Activated CD8-positive, alpha-beta memory T cell treated with anti-CD3 and anti-CD28 coated beads for 4 hours (primary cell): ENCODE measurements around the gene DYNLT2B.
"Not testable (repeated sequence)": the region's sequence is repeated elsewhere in the genome, so short reads cannot be mapped to it uniquely, and the experiment has no call there.

Source experiments
- DNase-seq, 2 donors: peaks; one replicate each; pipeline ENCODE4 v3.0.0-alpha.2; 2020; ENCODE audit warnings: low read depth in 2 of 2

Gene DYNLT2B

DNA sequence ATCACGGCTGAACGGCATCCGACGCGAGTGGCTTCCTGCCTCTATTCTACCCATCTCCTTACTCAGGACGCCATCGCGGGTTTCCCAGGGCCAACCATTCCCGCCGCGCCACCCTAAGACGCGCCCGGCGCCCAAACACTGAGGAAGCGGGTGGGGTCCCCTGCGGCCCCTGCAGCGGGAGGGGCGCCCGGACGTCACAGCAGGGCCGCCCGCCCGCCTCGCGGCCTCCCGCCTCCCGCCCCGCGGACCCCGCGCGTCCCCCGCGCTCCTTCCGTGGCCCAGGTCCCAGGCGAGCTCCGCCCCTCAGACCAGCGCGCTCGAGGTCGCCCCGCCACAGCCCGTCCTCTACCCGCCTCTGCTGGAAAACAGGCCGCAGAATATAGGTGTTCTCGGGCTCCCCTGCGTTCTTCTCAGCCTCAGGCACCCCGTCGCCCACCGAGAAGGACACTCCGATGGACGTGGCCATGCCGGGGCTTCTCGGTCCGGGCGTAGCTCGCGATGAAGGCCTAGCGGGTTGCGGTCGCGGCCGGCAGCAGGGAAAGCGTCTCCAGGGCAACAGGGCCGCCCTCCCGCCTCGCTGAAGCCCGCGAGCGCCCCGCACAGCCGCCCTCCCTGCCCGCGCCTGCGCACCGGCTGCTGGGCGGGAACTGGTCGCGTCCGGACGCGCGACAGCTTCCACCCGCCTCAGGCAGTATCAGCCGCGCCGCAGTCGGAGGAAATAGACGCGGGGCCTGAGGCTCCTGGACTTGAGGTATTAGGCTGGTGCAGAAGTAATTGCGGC is at the start of gene DYNLT2B:
Gene DYNLT2B, minus strand, starts transcription at position 554 of the 781 bp plus-strand sequence. Its CDS starts 88 bp downstream, at position 466.
- peak; percentile 70 to 73 for DNase-seq

DNA sequence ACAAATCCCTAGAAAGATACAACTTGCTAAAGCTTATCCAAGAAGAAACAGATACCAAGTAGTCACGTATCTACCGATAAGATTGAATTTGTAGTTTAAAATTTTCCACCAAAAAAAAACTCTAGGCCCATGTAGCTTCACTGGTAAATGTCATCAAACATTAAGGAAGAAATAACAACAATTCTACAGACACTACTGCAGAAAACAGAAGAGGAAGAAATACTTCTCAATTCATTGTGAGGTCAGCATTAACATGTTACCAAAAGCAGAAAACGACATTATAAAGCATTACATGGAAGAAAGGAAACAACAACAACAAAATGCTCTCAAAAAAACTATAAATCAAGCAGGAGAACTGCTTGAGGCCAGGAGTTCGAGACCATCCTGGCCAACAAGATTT is 47.7 kb upstream of the DYNLT2B start:
- DNase-seq, result no peak

DNA sequence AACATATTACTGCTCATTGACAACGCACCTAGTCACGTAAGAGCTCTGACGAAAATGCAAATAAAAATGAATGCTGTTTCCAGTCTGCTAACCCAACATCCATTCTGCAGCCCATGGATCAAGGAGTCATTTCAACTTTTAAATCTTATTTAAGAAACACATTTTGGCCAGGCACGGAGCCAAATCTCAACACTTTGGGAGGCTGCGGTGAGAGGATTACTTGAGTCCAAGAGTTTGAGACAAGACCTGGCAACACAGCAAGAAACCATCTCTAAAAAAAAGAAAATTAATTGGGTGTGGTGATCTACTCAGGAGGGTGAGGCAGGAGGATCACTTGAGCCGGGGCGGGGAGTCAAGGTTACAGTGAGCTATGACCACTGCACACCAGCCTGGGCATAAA is 42.5 kb upstream of the DYNLT2B start:
- no peak for DNase-seq

DNA sequence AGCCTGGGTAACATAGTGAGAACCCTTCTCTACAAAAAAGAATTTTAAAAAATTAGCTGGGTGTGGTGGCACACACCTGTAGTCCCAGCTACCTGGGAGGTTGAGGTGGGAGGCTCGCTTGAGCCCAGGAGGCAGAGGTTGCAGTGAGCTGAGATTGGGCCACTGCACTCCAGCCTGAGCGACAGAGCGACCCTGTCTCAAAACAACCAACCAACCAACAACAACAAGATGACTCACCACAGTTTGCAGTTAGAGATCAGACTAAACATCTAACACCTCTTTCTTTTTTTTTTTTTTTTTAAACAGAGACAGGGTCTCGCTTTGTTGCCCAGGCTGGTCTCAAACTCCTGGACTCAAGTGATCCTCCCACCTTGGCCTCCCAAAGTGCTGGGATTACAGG is 40.5 kb upstream of the DYNLT2B start:
- not testable (repeated sequence) for DNase-seq

DNA sequence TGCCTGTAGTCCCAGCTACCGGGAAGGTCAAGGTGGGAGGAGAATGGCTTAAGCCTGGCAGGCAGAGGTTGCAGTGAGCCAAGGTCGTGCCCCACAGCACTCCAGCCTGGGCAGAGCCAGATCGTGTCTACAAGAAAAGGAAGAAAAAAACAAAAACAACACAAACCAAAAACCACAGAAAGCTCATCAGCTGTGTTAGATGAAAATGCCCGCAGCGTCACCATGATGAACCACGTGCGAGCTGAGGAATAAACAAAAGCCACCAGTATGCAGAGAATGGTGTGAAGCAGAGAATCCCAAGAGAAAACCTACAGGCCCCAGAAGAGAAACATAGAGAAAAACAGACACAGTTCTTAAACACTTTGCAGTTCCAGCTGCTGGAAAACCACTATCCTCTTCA is 39.9 kb upstream of the DYNLT2B start:
- DNase-seq, result peak in 1 of 2 donors; percentile 2

DNA sequence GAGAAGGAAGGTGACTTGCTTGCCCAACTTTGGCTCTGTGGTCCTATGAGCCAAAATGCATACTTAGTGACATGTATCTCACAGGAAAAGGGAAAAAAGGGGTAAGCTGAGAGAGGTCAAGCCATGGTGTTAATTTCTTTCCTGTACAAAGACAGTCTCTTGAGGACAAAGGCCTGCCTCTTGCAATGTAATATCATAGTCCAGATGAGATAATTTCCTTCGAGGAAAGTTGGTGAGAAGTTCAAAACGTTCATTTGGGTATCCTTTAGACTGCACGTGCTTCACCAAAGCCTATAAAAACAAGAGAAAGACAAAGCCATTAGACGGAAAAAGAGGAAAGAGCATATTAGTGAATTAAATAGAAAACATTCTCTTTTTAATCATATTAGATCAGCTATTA is 38.5 kb upstream of the DYNLT2B start:
- DNase-seq, result no peak

DNA sequence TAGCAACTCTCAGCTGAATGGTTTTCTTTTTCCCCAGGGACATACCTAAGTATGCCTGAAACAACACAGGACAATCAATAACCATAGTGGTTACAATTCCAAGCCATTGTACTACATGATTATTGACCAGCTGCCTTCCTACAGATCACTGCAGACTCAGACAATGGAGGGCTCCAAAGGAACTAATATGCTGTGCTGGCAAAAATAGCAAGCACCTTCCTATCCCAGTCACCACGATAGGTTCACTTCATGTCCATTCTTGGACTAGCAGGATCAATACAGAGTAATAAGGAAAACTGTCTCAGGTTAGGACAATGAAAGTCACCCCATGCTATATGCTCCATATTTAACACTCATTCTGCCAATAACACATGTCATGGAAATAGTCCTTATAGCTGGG is 37.6 kb upstream of the DYNLT2B start:
- DNase-seq, result no peak

DNA sequence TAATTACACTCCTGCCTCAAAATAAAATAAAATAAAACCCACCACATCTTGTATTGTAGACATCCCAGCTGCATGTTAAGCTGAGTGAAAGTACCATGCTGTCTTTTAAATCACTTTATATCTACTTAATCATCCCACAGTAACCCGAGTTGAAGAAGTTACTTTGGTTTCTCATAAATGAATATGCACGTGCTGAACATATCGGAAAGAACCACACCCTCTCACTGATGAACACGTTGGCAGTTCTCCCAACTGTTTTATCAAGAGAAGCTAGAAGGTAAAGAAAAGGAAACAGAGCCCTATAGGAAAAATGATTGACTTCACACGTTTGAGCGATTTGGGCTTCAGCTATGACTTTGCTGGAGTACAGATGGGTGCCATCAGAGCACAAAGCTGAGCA is 36.1 kb upstream of the DYNLT2B start:
- no peak for DNase-seq

DNA sequence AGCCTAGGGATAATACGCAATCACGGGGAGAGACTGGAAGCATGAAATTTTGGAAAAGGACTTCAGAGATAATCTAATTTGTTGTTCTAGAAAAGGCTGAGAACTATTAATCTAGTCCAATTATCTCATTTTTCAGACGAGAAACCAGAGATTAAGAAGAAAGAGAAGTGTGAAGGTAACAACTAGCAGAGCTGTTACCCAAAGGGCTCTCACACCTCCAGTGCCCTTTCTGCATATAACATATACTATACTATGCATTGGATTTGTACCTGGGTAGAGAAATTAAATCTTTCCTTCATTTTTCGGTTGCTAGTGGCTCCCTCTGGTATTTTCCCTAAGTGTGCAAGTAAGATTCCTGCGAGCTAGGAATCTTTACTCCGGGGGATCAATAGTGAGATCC is 33.5 kb upstream of the DYNLT2B start:
- DNase-seq, result no peak

DNA sequence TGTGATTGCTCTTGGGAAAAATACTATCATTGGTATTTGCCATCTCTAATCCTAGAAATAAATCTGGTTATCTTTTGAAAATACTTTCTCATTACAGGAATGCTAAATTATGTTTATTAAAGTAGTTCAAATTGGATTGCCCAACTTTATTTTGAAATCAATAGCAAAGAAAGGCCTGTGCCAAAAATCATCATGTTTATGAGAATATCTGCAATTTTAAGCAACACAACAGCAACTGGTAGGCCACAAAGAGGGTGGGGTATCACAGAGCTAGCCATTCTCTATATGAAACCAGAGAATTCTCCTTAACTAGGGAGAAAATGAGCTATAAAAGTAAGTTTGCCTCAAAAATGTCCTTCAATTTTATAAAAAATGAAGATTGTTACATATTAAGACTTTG is 32.0 kb upstream of the DYNLT2B start:
- DNase-seq, result no peak

DNA sequence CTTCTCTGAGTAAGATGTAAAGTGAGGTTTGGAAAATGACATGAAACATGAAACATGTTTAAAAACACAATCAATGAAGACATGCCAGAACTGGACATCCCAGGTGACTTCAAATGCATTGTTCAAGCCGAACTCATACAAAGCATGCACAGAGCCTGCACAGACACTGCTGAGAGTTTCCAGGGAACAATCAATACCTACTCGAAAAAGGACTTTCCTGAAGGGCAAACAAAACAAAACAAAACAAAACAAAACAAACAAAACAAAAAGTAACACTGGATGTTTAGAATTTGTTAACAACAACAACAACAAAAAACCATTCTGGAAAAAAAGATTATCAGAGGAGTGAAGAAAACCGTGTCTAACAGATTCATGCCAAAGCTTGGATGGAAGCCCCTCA is 30.7 kb upstream of the DYNLT2B start:
- DNase-seq, result no peak

DNA sequence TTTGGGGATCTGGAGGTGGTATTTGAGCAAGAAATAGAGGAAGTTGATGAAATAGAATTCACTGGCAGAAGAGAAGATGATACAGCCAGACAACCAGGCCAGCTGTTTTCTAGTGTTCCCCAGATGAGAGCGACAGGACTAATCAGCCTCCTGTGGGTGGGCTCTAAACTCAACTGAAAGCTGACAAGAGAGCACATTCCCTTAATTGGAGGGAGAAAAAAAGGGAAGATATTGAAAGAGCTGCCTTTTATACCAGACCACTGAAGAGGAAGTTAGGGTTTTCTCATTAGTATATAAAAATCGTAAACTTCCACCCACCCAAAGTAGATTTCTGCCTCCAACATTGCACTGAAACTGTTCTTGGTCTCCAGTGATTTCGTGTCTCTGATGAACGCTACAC is 26.6 kb upstream of the DYNLT2B start:
- DNase-seq, result no peak

DNA sequence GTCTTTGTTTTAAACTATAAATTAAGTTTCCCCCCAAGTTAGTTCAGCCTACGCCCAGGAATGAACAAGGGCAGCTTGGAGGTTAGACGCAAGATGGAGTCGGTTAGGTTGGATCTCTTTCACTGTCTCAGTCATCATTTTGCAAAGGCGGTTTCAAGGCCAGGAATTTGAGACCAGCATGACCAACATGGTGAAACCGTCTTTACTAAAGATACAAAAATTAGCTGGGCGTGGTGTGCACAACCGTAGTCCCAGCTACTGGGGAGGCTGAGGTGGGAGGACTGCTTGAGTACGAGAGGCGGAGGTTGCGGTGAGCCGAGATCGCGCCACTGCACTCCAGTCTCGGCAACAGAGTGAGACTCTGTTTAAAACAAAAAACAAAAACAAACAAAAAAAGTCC is 25.9 kb upstream of the DYNLT2B start:
- not testable (repeated sequence) for DNase-seq

DNA sequence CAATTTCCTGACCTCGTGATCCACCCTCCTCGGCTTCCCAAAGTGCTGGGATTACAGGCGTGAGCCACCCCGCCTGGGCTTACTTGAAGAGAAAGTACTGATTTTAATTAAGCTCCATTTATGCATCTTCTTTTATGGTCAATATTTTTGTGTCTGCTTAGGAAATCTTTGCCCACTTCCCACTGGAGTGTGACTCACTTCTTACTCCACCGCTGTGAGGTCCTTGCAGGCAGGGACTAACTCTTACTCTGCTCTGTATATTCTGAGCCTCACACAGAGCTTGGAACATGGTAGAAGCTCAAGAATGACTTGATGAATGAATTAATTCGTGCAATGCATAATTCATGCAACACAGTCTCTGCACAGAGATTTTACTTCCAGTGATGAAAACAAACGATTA is 23.1 kb upstream of the DYNLT2B start:
- no peak for DNase-seq

DNA sequence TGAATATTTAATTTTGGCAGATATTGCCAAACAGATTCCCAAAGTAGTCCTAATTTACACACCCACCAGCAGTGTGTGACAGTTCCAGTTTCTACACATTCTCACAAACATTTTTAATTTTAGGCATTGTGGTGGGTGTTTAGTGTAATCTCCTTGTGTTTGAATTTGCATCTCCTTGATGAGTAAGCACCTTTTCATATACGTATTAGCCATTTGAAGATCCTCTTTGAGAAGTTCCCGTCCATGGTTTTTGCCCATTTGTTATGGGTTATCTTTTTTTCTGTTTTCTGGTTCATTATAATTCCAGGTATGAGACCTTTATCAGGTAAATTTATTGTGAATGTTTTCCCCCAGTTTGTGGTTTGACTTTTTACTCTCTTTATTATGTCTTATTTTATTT is 22.4 kb upstream of the DYNLT2B start:
- DNase-seq, result no peak

DNA sequence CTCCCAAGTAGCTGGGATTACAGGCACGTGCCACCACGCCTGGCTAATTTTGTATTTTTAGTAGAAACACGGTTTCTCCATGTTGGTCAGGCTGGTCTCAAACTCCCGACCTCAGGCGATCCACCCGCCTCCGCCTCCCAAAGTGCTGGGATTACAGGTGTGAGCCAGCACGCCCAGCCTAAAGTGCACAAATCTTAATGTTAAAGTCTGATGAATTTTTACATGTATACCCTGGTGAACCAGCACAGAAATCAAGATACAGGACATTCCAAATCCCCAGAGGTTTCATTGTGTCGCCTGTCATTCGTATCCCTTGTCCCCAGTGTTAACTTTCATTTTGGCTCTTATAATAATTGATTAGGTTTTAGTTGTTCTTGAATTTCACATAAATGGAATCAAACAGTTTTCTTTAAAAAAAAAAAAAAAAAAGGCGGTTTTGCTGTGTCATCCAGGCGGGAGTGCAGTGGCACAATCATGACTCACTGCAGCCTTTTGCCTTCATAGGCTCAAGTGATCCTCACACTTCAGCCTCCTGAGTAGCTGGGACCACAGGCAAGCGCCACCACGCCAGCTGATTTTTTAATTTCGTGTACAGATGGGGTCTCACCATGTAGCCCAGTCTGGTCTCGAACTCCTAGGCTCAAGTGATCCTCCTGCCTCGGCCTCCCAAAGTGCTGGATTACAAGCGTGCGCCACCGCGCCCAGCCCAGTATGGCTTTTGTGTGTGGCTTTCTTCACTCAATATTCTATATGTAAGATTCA is 21.6 kb upstream of the DYNLT2B start:
- no peak for DNase-seq

DNA sequence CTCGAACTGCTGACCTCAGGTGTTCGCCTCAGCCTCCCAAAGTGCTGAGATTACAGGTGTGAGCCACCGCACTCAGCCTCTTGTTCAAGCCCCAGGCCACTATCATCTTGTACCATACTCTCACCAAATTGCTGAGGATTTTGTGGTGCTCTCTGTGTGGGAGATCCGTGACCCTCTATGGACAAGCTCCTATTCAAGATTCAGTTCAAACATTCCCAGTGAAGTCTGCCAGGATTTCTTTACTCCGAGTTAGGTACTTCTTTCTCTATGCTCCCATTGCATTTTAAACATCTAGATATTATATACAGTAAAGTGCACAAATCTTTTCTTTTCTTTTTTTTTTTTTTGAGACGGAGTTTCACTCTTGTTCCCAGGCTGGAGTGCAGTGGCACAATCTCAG is 21.0 kb upstream of the DYNLT2B start:
- DNase-seq, result no peak

DNA sequence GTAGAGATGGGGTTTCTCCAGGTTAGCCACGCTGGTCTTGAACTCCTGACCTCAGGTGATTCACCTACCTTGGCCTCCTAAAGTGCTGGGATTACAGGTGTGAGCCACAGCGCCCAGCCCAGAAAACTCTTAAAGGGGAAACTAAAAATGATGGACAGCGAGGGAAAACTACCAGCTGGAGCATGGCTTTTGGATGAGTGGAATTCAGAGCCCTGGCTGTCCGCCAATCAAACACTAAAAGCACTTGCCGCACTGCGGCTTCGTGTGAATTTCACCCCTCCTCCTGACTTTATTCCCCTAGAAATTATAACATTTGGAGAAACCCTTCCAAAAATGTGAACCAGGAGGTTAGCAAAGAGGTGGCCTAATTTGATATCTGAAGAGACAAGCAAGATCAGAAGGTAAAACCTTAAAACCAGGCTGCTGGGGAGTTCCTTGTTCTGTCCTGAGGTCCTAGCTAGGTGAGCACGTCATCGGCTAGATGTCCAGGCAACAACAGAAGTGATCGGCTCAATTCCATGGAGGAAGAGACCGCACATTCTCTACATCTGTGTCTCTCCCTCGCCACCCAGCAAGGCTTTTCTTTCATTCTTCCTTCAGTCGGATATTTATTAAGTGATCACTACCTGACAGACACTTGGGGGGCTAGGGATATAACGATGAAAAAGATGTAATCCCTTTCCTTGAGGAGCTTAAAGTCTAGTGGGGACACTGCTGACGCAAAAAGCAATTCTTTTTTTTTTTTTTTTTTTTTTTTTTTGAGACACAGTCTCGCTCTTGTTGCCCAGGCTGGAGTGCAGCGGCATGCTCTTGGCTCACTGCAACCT is 18.5 kb upstream of the DYNLT2B start:
- no peak for DNase-seq

DNA sequence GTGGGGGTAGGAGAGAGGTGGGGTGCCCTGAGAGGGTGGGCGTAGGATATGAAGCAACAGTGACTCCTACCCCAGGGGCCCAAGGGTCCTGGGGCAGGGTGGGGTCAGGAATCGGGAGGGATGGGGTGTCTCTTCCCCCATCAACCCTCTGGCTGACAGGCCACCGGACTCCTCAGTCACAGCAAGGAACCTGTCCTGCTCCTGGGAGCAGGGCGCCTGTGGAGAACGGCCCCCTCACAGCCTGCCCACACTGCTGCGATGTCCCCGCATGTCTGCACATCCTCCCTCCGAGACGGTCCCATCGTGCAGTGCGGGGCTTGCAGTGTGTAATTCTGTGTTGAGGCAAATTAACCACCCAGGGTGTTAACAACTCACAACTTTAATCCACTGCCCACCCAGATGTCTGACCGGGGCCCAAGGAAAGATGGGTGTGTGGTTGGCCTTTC is 17.5 kb upstream of the DYNLT2B start:
- DNase-seq, result no peak

DNA sequence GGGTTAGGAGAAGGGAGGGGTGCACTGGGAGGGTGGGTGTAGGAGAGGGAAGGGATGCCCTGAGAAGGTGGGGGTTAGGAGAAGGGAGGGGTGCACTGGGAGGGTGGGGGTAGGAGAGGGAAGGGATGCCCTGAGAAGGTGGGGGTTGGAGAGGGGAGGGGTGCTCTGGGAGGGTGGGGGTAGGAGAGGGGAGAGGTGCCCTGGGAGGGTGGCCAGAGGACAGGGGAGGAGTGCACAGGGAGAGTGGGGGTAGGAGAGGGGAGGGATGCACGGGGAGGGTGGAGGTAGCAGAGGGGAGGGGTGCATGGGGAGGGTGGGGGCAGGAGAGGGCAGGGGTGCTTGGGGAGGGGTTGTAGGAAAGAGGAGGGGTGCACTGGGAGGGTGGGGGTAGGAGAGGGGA is 16.9 kb upstream of the DYNLT2B start:
- no peak for DNase-seq

DNA sequence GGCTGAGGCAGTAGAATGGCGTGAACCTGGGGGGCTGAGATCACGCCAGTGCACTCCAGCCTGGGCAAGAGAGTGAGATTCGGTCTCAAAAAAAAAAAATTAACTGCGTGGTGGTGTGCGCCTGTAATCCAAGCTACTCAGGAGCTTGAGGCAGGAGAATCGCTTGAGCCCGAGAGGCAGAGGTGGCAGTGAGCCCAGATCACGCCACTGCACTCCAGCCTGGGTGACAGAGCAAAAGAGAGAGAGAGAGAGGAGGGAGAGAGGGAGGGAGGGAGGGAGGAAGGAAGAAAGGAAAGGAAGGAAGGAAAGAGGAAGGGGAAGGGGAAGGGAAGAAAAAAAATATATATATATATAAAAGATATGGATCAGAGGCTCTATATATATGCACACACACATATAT is 14.1 kb upstream of the DYNLT2B start:
- DNase-seq, result no peak

DNA sequence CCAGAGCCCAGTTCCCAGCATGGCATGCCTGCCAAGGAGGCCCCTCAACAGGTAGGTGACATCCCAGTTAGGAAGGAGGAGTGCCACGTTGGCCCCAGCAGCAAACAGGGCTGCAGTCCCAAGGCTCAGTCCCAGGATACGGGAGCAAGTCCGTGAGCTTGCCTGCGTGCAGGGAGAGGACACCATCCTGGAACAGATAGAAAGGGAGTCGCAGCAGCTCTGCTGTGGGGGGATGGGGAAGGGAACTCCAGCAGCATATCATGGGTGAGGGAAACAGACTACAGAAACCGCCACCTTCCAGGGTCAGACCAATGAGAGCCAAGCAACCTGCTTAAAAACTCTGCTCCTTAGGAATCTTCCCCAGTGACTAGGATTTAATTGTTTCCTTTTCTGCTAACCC is 9.4 kb upstream of the DYNLT2B start:
- no peak for DNase-seq
